NB4 (cell line): ENCODE data around the gene FMNL3.
A peak's percentile ranks its signal among the peaks of the same experiment; 100 is the strongest.

ENCODE experiments used
- DNase-seq: peaks from one replicate; pipeline ENCODE4 v3.0.0; 2010; ENCODE audit warnings: low read depth
- H3K4me3 ChIP-seq: one replicate; pipeline ENCODE4 v1.5.1; 2011; ENCODE audit warnings: mild to moderate bottlenecking, low read depth, low read length, moderate library complexity
- CTCF ChIP-seq: IDR thresholded peaks from one replicate; pipeline ENCODE4 v1.5.1; 2012; ENCODE audit warnings: low read depth, low read length
- MAX ChIP-seq: IDR thresholded peaks from 2 replicates; pipeline ENCODE4 v1.6.1; 2011; ENCODE audit warnings: low read depth, low read length
- MYC ChIP-seq: IDR thresholded peaks from 2 replicates; pipeline ENCODE4 v1.6.1; 2011; ENCODE audit warnings: low read depth, low read length
- POLR2A ChIP-seq: IDR thresholded peaks from 2 replicates; pipeline ENCODE4 v1.6.1; 2011; ENCODE audit warnings: mild to moderate bottlenecking; ENCODE audit not compliant: insufficient read length; ENCODE audit errors: extremely low read depth

The FMNL3 gene

GRCh38 chr12:49588721-49589516 is 118.3 kb downstream of the FMNL3 start:
- H3K4me3 ChIP-seq: no peak overlapping the region
- peak; percentile 28 for DNase-seq
- TF ChIP-seq CTCF (no peak), MAX (no peak), MYC (no peak), POLR2A (no peak)

GRCh38 chr12:49588281-49588680 is 118.9 kb downstream of the FMNL3 start:
- TF ChIP-seq CTCF (no peak), MAX (no peak), MYC (no peak), POLR2A (no peak)
- no peak for DNase-seq
- no peak overlapping the region for H3K4me3 ChIP-seq

GRCh38 chr12:49587174-49587908 is 119.9 kb downstream of the FMNL3 start:
- TF ChIP-seq MAX: no peak
- peak; percentile 5 for TF ChIP-seq CTCF
- DNase-seq: no peak
- no peak overlapping the region for H3K4me3 ChIP-seq
